Measurements from ENCODE around the gene RAB11FIP5. TPM values are rescaled to one million over a fixed set of nuclear protein-coding genes. Genes with fewer than 3 reads are reported as not detected.
"Not testable (repeated sequence)": the region's sequence is repeated elsewhere in the genome, so short reads cannot be mapped to it uniquely, and the experiment has no call there.

RAB11FIP5 gene
- total RNA-seq, 1 donor from 2014 or later, result 27.7 TPM

DNA sequence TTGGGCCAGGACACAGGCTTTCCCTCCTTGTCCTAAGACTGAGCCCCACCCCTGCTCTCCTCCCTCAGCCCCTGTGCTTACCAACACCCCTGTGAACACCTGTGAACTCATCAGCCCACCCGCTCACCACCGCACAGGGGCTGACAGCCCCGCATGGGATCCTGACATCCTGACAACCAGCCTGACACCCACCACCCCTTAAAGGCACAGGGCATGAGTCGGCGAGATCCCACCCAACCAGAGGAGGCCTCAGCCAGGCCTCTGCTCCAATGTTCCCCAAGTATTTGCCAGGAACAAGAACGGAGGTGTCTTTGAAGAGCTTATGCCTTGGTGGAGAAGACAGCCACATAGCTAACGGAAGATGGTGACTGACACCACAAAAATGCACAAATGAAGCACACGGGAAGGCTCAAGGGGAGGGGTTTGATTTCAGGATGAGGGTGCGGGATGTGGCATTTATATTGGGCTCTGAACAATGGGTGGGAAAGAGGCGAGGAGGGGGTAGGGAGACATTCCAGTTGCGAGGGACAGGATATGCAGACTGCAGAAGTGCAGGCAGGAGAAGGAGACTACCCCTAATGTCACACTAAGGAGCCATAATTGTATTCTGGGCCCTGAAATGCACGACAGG, 11.0 kb downstream of the RAB11FIP5 start:
- no peak overlapping the region for H3K4me3 ChIP-seq (ENCODE audit: low read depth, low read length)
- no peak for DNase-seq (ENCODE audit: low read depth)
- TF ChIP-seq, protein P1, sequence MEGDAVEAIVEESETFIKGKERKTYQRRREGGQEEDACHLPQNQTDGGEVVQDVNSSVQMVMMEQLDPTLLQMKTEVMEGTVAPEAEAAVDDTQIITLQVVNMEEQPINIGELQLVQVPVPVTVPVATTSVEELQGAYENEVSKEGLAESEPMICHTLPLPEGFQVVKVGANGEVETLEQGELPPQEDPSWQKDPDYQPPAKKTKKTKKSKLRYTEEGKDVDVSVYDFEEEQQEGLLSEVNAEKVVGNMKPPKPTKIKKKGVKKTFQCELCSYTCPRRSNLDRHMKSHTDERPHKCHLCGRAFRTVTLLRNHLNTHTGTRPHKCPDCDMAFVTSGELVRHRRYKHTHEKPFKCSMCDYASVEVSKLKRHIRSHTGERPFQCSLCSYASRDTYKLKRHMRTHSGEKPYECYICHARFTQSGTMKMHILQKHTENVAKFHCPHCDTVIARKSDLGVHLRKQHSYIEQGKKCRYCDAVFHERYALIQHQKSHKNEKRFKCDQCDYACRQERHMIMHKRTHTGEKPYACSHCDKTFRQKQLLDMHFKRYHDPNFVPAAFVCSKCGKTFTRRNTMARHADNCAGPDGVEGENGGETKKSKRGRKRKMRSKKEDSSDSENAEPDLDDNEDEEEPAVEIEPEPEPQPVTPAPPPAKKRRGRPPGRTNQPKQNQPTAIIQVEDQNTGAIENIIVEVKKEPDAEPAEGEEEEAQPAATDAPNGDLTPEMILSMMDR (conservative IDR thresholded peaks at IDR 0.05; ENCODE audit: low read depth, low read length), result no peak

DNA sequence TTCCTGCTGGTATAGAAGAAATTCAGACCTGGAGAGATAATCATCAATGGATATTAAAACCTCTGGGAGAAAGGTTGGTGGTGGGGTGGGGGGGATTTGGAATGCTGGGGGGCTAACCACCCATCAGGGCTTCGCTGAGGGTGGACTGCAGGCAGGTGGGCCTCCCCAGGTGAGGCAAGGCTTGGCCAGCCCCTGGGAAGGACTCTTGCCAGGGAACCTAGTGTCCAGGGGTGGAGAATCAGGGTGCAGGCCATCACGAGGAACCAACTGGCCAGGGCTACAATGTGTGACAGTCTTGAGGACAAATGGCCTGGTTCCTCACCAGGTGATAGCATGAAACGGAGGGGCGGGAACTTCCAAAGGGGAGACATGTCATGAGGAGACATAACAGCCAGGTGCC, 11.8 kb downstream of the RAB11FIP5 start:
- no peak overlapping the region for H3K4me3 ChIP-seq (ENCODE audit: low read depth, low read length)
- DNase-seq (ENCODE audit: low read depth), result no peak
- TF ChIP-seq, protein P1 (conservative IDR thresholded peaks at IDR 0.05; ENCODE audit: low read depth, low read length), result no peak

DNA sequence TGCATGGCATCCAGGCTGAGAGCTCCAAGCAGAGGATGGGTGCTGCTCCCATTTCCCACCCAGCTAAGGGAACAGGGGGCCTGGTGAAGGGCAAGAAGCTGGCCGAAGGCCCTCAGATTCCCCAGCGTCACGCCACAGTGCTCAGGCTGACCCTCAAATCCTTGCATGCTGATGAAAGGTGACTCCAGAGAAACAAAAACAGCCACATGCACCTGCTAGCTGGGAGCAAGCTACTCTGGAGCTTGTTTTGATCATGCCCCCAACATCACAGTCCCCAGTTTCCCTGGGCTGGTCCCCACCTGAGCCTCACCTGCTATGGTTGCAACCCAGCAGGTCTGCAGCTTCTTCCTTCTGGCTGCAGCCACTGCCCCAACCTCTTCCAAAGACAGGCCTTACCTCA, 13.3 kb downstream of the RAB11FIP5 start:
- TF ChIP-seq, protein P1 (conservative IDR thresholded peaks at IDR 0.05; ENCODE audit: low read depth, low read length), result no peak
- DNase-seq (ENCODE audit: low read depth), result no peak
- H3K4me3 ChIP-seq (ENCODE audit: low read depth, low read length), result no peak overlapping the region

DNA sequence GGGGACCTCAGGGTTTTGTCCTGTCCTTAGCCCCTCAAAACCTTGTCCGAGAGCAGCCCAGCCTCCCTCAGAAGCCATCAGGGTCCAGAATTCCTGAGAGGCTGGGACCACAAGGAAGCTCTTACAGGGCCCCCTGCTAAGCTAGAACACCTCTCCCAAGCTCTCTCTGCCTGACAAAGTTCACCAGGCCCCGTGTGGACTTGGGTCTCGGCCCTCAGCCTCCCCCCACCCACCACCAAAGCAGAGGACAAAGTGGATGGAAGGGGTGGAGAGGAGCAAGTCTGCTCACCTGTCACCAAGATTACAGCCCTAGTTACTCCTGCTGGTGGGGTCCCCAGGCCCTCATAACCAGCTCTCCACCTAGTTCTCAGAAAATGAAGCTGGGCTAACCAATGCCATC, 16.8 kb downstream of the RAB11FIP5 start:
- DNase-seq (ENCODE audit: low read depth), result no peak
- H3K4me3 ChIP-seq (ENCODE audit: low read depth, low read length), result no peak overlapping the region
- TF ChIP-seq, protein P1 (conservative IDR thresholded peaks at IDR 0.05; ENCODE audit: low read depth, low read length), result no peak

DNA sequence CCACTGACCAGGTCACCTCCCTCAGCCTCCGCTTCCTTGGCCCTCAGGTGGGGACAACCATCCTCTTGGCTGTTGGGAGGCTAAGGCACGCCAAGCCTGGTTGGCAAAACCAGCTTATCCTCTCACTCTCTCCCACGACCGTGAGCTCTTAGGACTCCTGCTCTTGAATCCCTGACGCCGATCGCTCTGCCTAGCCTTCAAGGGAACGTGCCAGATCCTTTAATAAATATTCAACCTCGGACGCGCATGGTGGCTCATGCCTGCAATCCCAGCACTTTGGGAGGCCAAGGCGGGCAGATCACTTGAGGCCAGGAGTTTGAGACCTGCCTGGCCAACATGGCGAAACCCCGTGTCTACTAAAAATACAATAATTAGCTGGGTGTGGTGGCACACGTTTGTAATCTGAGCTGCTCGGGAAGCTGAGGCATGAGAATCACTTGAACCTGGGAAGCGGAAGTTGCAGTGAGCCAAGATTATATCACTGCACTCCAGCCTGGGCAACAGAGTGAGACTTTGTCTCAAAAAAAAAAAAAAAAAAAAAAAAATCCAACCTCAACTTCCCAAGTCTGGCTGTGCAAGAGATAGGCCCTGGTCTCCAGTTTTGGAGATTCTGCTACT, 19.0 kb downstream of the RAB11FIP5 start:
- peak; percentile 61 for DNase-seq (ENCODE audit: low read depth)
- not testable (repeated sequence) for H3K4me3 ChIP-seq (ENCODE audit: low read depth, low read length)

DNA sequence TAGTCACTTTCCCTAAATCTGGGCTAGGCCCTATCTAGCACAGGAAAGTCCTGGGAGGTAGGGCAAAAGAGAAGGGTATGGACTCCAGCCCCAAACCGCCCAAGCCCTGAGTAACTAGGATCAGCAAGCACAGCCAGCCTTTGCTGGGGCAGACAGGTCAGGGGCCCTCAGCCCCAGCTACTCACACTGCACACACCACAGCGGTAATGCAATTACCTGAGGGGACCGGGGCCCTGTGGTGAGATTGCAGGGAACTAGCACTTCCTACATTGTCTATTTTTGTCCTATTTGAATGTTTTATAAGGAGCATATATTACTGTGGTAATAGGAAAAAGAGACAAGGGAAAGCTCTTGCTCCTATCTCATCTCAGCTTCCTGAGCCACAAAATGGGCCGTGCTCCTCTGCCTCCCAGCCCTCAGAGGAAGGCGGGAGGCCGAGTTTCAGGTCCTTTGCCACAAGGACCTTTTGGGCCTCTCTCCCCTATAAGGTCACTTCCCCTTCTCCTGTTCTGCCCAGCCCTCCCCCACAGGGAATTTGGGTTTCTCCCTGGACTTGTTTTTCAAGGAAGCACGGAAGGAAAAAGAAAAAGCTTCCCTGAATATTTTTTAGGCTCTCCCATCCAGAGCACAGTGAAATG, 20.5 kb downstream of the RAB11FIP5 start:
- TF ChIP-seq, protein P1 (conservative IDR thresholded peaks at IDR 0.05; ENCODE audit: low read depth, low read length), result no peak
- no peak overlapping the region for H3K4me3 ChIP-seq (ENCODE audit: low read depth, low read length)
- DNase-seq (ENCODE audit: low read depth), result no peak

DNA sequence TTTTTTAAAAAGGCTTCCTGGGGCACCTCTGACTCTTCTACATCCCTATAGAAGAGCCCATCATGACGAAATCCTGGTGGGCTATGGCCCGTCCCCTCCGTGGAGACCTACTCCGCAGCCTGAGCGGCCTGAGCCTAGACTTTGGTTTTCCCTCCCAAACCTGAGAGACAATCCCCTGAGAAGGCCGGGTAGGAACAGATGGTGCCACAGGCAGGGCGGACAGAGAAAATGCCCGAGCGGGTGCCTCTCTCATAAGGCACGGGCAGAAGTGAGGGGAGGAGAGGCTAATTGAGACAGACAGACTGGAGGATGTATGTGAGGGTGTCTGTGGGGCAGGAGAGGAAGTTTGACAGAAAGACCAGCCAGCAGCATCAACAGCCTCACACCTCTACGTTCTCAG, 21.1 kb downstream of the RAB11FIP5 start:
- TF ChIP-seq, protein P1 (conservative IDR thresholded peaks at IDR 0.05; ENCODE audit: low read depth, low read length), result no peak
- no peak for DNase-seq (ENCODE audit: low read depth)

More for the DNA sequence above, 21.1 kb downstream of the RAB11FIP5 start:
- H3K4me3 ChIP-seq (ENCODE audit: low read depth, low read length), result no peak overlapping the region
